ENCODE measurements around the gene RMC1. TPM values are rescaled to one million over a fixed set of nuclear protein-coding genes. Genes with fewer than 3 reads are reported as not detected.

The RMC1 gene
- total RNA-seq, 1 donor from 2014 or later: 28.3 TPM

DNA sequence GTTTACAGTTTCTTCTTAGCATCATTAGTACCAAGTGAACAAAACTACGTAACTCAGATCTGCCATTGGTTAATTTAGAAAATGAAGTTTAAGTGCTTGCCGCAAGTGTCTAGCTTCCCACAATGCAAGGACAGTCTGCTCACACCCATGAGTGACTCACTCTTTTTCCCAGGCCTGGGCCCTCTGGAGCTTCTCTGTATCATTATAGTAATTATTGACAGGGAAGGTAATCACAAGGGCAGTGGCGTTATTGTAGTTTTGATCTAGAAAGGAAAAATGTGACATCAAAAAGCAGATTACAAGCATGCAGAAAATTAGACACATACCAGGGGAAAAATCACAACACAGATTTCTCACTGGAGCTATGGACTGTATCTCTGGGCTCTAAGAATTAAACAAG lies 44.5 kb downstream of the RMC1 start:
- Histone ChIP-seq H3K4me1 (ENCODE audit: insufficient read depth, low read length) (no peaks in the 10 kb centered on the region), H3K9me3 (ENCODE audit: insufficient read depth, low read depth, low read length) (no peaks in the 10 kb centered on the region), H2AFZ (ENCODE audit: low read depth, low read length) (no peak overlapping the region), H3K27ac (ENCODE audit: low read depth, low read length) (no peak overlapping the region), H3K79me2 (ENCODE audit: insufficient read depth, low read length) (no peaks in the 10 kb centered on the region), H4K20me1 (ENCODE audit: insufficient read depth, low read length) (peaks cover 13% of the 10 kb centered on the region), H3K4me3 (ENCODE audit: insufficient read depth, low read depth, low read length) (no peak overlapping the region), H3K27me3 (ENCODE audit: insufficient read depth, low read length) (no peaks in the 10 kb centered on the region), H3K36me3 (ENCODE audit: insufficient read depth, low read length) (peaks cover 24% of the 10 kb centered on the region), H3K4me2 (ENCODE audit: low read length) (no peak overlapping the region), H3K9ac (ENCODE audit: low read length) (no peak overlapping the region)
- TF ChIP-seq EZH2 (IDR thresholded peaks at IDR 0.05; ENCODE audit: insufficient read depth, low read length): no peak
- TF ChIP-seq, protein P1, sequence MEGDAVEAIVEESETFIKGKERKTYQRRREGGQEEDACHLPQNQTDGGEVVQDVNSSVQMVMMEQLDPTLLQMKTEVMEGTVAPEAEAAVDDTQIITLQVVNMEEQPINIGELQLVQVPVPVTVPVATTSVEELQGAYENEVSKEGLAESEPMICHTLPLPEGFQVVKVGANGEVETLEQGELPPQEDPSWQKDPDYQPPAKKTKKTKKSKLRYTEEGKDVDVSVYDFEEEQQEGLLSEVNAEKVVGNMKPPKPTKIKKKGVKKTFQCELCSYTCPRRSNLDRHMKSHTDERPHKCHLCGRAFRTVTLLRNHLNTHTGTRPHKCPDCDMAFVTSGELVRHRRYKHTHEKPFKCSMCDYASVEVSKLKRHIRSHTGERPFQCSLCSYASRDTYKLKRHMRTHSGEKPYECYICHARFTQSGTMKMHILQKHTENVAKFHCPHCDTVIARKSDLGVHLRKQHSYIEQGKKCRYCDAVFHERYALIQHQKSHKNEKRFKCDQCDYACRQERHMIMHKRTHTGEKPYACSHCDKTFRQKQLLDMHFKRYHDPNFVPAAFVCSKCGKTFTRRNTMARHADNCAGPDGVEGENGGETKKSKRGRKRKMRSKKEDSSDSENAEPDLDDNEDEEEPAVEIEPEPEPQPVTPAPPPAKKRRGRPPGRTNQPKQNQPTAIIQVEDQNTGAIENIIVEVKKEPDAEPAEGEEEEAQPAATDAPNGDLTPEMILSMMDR (IDR thresholded peaks at IDR 0.05; ENCODE audit: insufficient read depth, low read depth, low read length): no peak
- DNase-seq (ENCODE audit: low read depth) (no peak), FAIRE-seq (no peak)
- Mint-ChIP-seq H3K4me3 (ENCODE audit: unreplicated experiment) (no peak overlapping the region), H3K36me3 (ENCODE audit: low read depth, unreplicated experiment) (peaks cover 24% of the 10 kb centered on the region), H3K27ac (ENCODE audit: unreplicated experiment) (peak overlapping the region; percentile 7), H3K4me1 (ENCODE audit: low read depth, unreplicated experiment) (peaks cover 12% of the 10 kb centered on the region), H3K27me3 (ENCODE audit: low read depth, unreplicated experiment) (no peaks in the 10 kb centered on the region), H3K9me3 (ENCODE audit: unreplicated experiment) (no peaks in the 10 kb centered on the region)

DNA sequence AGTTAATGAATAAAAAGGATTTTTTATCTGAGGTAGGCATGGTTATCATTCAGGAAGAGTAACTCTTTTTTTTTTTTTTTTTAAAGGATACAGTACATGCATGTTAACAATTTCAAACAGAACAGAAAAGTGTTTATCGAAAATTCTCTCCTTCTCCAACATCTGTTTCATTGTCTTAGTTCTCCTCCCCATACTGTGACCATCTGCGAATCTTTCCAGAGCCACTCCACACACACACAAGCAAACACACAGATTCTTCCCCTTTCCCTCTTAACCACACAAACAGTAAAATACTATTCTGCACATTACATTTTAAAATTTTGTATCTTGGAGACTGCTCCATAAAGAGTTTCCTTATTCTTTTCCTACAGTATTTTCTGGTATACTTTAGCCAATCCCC lies 45.0 kb downstream of the RMC1 start:
- H3K36me3 Mint-ChIP-seq (ENCODE audit: low read depth, unreplicated experiment): peaks cover 27% of the 10 kb centered on the region
- no peaks in the 10 kb centered on the region for H3K9me3 ChIP-seq (ENCODE audit: insufficient read depth, low read depth, low read length)
- peaks cover 27% of the 10 kb centered on the region for H3K36me3 ChIP-seq (ENCODE audit: insufficient read depth, low read length)
- H3K4me1 Mint-ChIP-seq (ENCODE audit: low read depth, unreplicated experiment): peaks cover 11% of the 10 kb centered on the region
- no peaks in the 10 kb centered on the region for H3K27me3 Mint-ChIP-seq (ENCODE audit: low read depth, unreplicated experiment)
- H3K4me3 Mint-ChIP-seq (ENCODE audit: unreplicated experiment): no peak overlapping the region
- peaks cover 13% of the 10 kb centered on the region for H4K20me1 ChIP-seq (ENCODE audit: insufficient read depth, low read length)
- no peak overlapping the region for H3K27ac ChIP-seq (ENCODE audit: low read depth, low read length)
- no peak for FAIRE-seq
- no peak overlapping the region for H3K27ac Mint-ChIP-seq (ENCODE audit: unreplicated experiment)
- H3K9ac ChIP-seq (ENCODE audit: low read length): no peak overlapping the region
- no peaks in the 10 kb centered on the region for H3K4me1 ChIP-seq (ENCODE audit: insufficient read depth, low read length)
- H3K4me2 ChIP-seq (ENCODE audit: low read length): no peak overlapping the region
- H3K79me2 ChIP-seq (ENCODE audit: insufficient read depth, low read length): no peaks in the 10 kb centered on the region
- no peaks in the 10 kb centered on the region for H3K9me3 Mint-ChIP-seq (ENCODE audit: unreplicated experiment)
- no peak overlapping the region for H3K4me3 ChIP-seq (ENCODE audit: insufficient read depth, low read depth, low read length)
- H2AFZ ChIP-seq (ENCODE audit: low read depth, low read length): no peak overlapping the region
- TF ChIP-seq, protein P1 (IDR thresholded peaks at IDR 0.05; ENCODE audit: insufficient read depth, low read depth, low read length): no peak
- no peak for TF ChIP-seq EZH2 (IDR thresholded peaks at IDR 0.05; ENCODE audit: insufficient read depth, low read length)
- DNase-seq (ENCODE audit: low read depth): no peak
- no peaks in the 10 kb centered on the region for H3K27me3 ChIP-seq (ENCODE audit: insufficient read depth, low read length)

- no peak overlapping the region for H3K27ac Mint-ChIP-seq (ENCODE audit: unreplicated experiment)
- peaks cover 11% of the 10 kb centered on the region for H3K4me1 Mint-ChIP-seq (ENCODE audit: low read depth, unreplicated experiment)
- Histone ChIP-seq H3K4me3 (ENCODE audit: insufficient read depth, low read depth, low read length) (no peak overlapping the region), H3K27ac (ENCODE audit: low read depth, low read length) (no peak overlapping the region), H4K20me1 (ENCODE audit: insufficient read depth, low read length) (peaks cover 13% of the 10 kb centered on the region), H3K36me3 (ENCODE audit: insufficient read depth, low read length) (peaks cover 28% of the 10 kb centered on the region), H2AFZ (ENCODE audit: low read depth, low read length) (no peak overlapping the region), H3K9me3 (ENCODE audit: insufficient read depth, low read depth, low read length) (no peaks in the 10 kb centered on the region), H3K27me3 (ENCODE audit: insufficient read depth, low read length) (no peaks in the 10 kb centered on the region), H3K4me1 (ENCODE audit: insufficient read depth, low read length) (no peaks in the 10 kb centered on the region), H3K4me2 (ENCODE audit: low read length) (no peak overlapping the region), H3K79me2 (ENCODE audit: insufficient read depth, low read length) (no peaks in the 10 kb centered on the region), H3K9ac (ENCODE audit: low read length) (no peak overlapping the region)
- peaks cover 26% of the 10 kb centered on the region for H3K36me3 Mint-ChIP-seq (ENCODE audit: low read depth, unreplicated experiment)
- no peaks in the 10 kb centered on the region for H3K27me3 Mint-ChIP-seq (ENCODE audit: low read depth, unreplicated experiment)
- FAIRE-seq (no peak), DNase-seq (ENCODE audit: low read depth) (no peak)
- H3K9me3 Mint-ChIP-seq (ENCODE audit: unreplicated experiment): no peaks in the 10 kb centered on the region
- H3K4me3 Mint-ChIP-seq (ENCODE audit: unreplicated experiment): no peak overlapping the region
- TF ChIP-seq EZH2 (IDR thresholded peaks at IDR 0.05; ENCODE audit: insufficient read depth, low read length): no peak
- TF ChIP-seq, protein P1 (IDR thresholded peaks at IDR 0.05; ENCODE audit: insufficient read depth, low read depth, low read length): no peak
Measured at GRCh38 chr18:23548719-23549118, 45.4 kb downstream of the RMC1 start.

Measured in astrocyte (in vitro differentiated cells and primary cell).